HepG2 (cell line): Measurements from ENCODE around the gene SLC35F6. TPM values are rescaled to one million over a fixed set of nuclear protein-coding genes. Genes with fewer than 3 reads are reported as not detected.
A peak's percentile ranks its signal among the peaks of the same experiment; 100 is the strongest.

Experiments
- ATAC-seq: fragments of 200-7000 bp; cut with Tn5 transposase; 3 replicates; pipeline ENCODE4 v1.9.1; 2020; ENCODE audit warnings: mild to moderate bottlenecking, moderate library complexity
- BruUV-seq: library from RNA; stranded (reverse); fragments of 400-500 nt; replicated peaks from 2 replicates; lab custom pipeline; 2021; lab: Mats Ljungman, UMichigan
- CTCF ChIA-PET: fragments of 300-600 bp; formaldehyde crosslinking; extraction: SDS; loops from one replicate; lab custom pipeline; 2021; ENCODE audit warnings: low total read pairs, inconsistent platforms, low intra/inter-chr PET ratio; lab: Yijun Ruan, JAX
- POLR2A ChIA-PET: fragments of 350-600 bp; sonication (Branson Sonifier 250); formaldehyde crosslinking; loops from one replicate; lab custom pipeline; 2020; ENCODE audit warnings: antibody characterized with exemption, inconsistent platforms; lab: Yijun Ruan, JAX
- DNase-seq: peaks from one replicate; pipeline ENCODE4 v3.0.0-alpha.2; 2015; ENCODE audit warnings: low spot score
- FAIRE-seq: peaks from 3 replicates; lab custom pipeline; 2011; peaks lifted over from hg19 to GRCh38; lab: Jason Lieb, UNC
- H2AFZ ChIP-seq: one replicate; pipeline ENCODE4 v1.6.1; 2011; ENCODE audit warnings: low read length, inconsistent platforms
- H3K27ac ChIP-seq: fragments of 300-600 bp; 3 replicates; pipeline ENCODE4 v1.8.0; 2011; ENCODE audit warnings: mixed run types, mild to moderate bottlenecking, mixed read lengths, low read length, inconsistent platforms; ENCODE audit not compliant: insufficient read depth; ENCODE audit errors: extremely low read length
- H3K27me3 ChIP-seq, 2 experiments: fragments of 200-600 bp in 1 of 2; 2 replicates in 1 of 2; 3 replicates in 1 of 2; pipeline versions ENCODE4 v1.6.0 to v1.8.0; 2011; ENCODE audit warnings: low read length in 2 of 2, mild to moderate bottlenecking in 2 of 2, moderate library complexity in 2 of 2, inconsistent platforms in 1 of 2; ENCODE audit not compliant: insufficient read depth in 2 of 2, control insufficient read depth in 1 of 2
- H3K36me3 ChIP-seq, 2 experiments: fragments of 200-600 bp in 1 of 2; replicated peaks in 1 of 2; 2 replicates in 1 of 2; 3 replicates in 1 of 2; pipeline versions ENCODE4 v1.5.1 to v1.8.0; 2011; ENCODE audit warnings: low read length in 2 of 2, inconsistent platforms in 1 of 2; ENCODE audit not compliant: insufficient read depth in 2 of 2, control insufficient read depth in 1 of 2
- H3K4me1 ChIP-seq: 2 replicates; pipeline ENCODE4 v1.5.1; 2012; ENCODE audit warnings: low read length, inconsistent platforms; ENCODE audit not compliant: insufficient read depth
- H3K4me2 ChIP-seq: 2 replicates; pipeline ENCODE4 v1.6.0; 2011; ENCODE audit warnings: low read depth, low read length, inconsistent platforms
- H3K4me3 ChIP-seq, 3 experiments: fragments of 200-600 bp in 1 of 3; sonication (generic), shearing (Covaris generic) in 1 of 3; replicated peaks in 1 of 3; 2 replicates each; pipeline ENCODE4 v1.5.1; 2011 to 2016; ENCODE audit warnings: low read length in 3 of 3, inconsistent platforms in 2 of 3, low read depth in 2 of 3, mild to moderate bottlenecking in 2 of 3, control low read depth in 1 of 3, mixed read lengths in 1 of 3; ENCODE audit not compliant: insufficient read depth in 1 of 3
- H3K79me2 ChIP-seq: one replicate; pipeline ENCODE4 v1.6.1; 2011; ENCODE audit warnings: low read length, inconsistent platforms; ENCODE audit not compliant: insufficient read depth
- H3K9ac ChIP-seq: 2 replicates; pipeline ENCODE4 v1.6.0; 2011; ENCODE audit warnings: mild to moderate bottlenecking, low read depth, low read length, inconsistent platforms; ENCODE audit not compliant: insufficient read depth
- H3K9me3 ChIP-seq: 2 replicates; pipeline ENCODE4 v1.5.1; 2012; ENCODE audit warnings: mild to moderate bottlenecking, low read length
- H4K20me1 ChIP-seq: 2 replicates; pipeline ENCODE4 v1.6.0; 2011; ENCODE audit warnings: inconsistent platforms, mild to moderate bottlenecking, low read length, moderate library complexity; ENCODE audit not compliant: insufficient read depth
- ARNTL ChIP-seq: sonication (generic); formaldehyde crosslinking; IDR thresholded peaks from 2 replicates; pipeline ENCODE4 v1.4.0; 2020; ENCODE audit warnings: mild to moderate bottlenecking, missing genetic modification reagents
- GTF2F1 ChIP-seq: fragments of 150-350 bp; IDR thresholded peaks from 2 replicates; pipeline ENCODE4 v1.6.1; 2014; ENCODE audit warnings: low read length
- NR2F1 ChIP-seq, 2 experiments: fragments of 450-650 bp in 1 of 2; formaldehyde crosslinking in 1 of 2; IDR thresholded peaks; 2 replicates each; pipeline versions ENCODE4 v1.5.0 to v1.6.1; 2016 to 2020; ENCODE audit warnings: mild to moderate bottlenecking in 1 of 2, missing compliant biosample characterization in 1 of 2, missing genetic modification reagents in 1 of 2, moderate library complexity in 1 of 2
- PRMT3 ChIP-seq: sonication (generic); formaldehyde crosslinking; IDR thresholded peaks from 2 replicates; pipeline ENCODE4 v1.8.1; 2022; ENCODE audit warnings: low read depth, mild to moderate bottlenecking, moderate library complexity, missing genetic modification reagents, borderline replicate concordance
- RNF2 ChIP-seq: fragments of 450-650 bp; conservative IDR thresholded peaks from 2 replicates; pipeline ENCODE4 v1.6.1; 2016; ENCODE audit warnings: low read depth
- SCMH1 ChIP-seq: sonication (generic); formaldehyde crosslinking; IDR thresholded peaks from 2 replicates; pipeline ENCODE4 v1.9.0; 2021; ENCODE audit warnings: missing genetic modification reagents, mild to moderate bottlenecking, borderline replicate concordance
- SIX4 ChIP-seq: sonication (generic); formaldehyde crosslinking; IDR thresholded peaks from 2 replicates; pipeline ENCODE4 v1.4.0; 2020; ENCODE audit warnings: missing genetic modification reagents
- SRSF9 ChIP-seq: fragments of 200-400 bp; formaldehyde crosslinking; IDR thresholded peaks from 2 replicates; pipeline ENCODE4 v1.6.1; 2018; ENCODE audit warnings: borderline replicate concordance, mild to moderate bottlenecking, low read depth, low read length; ENCODE audit not compliant: insufficient read depth, poor library complexity, severe bottlenecking
- ZFY ChIP-seq: sonication (generic); formaldehyde crosslinking; IDR thresholded peaks from 2 replicates; pipeline ENCODE4 v1.4.0; 2020; ENCODE audit warnings: missing genetic modification reagents
- ZNF432 ChIP-seq: sonication (generic); formaldehyde crosslinking; IDR thresholded peaks from 2 replicates; pipeline ENCODE4 v1.5.0; 2020; ENCODE audit warnings: missing genetic modification reagents, mild to moderate bottlenecking, borderline replicate concordance
- WGBS: methylation state at CpG from one replicate; pipeline ENCODE4 v1.1.6; 2017; ENCODE audit warnings: low lambda C conversion rate; 5-methylcytosine and 5-hydroxymethylcytosine counted together
- in situ Hi-C: cut with HindIII; loops from 2 replicates; pipeline ENCODE4 v1.10.0; 2017; ENCODE audit warnings: low pct_unique_long_range_greater_than_20kb; ENCODE audit not compliant: extremely low pct_ligation_motif_present
- intact Hi-C: fragments of 100-400 bp; cut with micrococcal nuclease; formaldehyde crosslinking; loops from one replicate; pipeline ENCODE4 v1.10.0; 2022; ENCODE audit not compliant: unreplicated experiment
- polyA plus RNA-seq, 8 experiments: library from polyadenylated mRNA; depleted of rRNA in 3 of 8; stranded (reverse) in 7 of 8; unstranded in 1 of 8; fragments of >200 nt; fragmentation: Illumina TruSeq in 4 of 8; extraction: Trizol in 4 of 8; gene quantifications; 2 replicates each; pipeline versions ENCODE4 v1.2.1 to v1.2.3, GENCODE V29; 2011 to 2016; ENCODE audit warnings: low read depth in 4 of 8, missing spikeins in 1 of 8, mixed read lengths in 1 of 8; ENCODE audit not compliant: insufficient read depth in 1 of 8
- total RNA-seq, 5 experiments: library from RNA; depleted of rRNA; stranded (reverse); fragments of >200 nt; fragmentation: Illumina TruSeq; extraction: Trizol; gene quantifications; 2 replicates each; pipeline ENCODE4 v1.2.3, GENCODE V29; 2016; ENCODE audit warnings: low read depth in 1 of 5
- TF ChIP-seq, protein P1 (sequence below): sonication (generic); formaldehyde crosslinking; IDR thresholded peaks from 2 replicates; pipeline ENCODE4 v1.8.0; 2022; ENCODE audit warnings: mild to moderate bottlenecking, missing genetic modification reagents, moderate library complexity
- TF ChIP-seq, protein P2 (sequence below): sonication (generic); formaldehyde crosslinking; IDR thresholded peaks from 2 replicates; pipeline ENCODE4 v1.4.0; 2020; ENCODE audit warnings: missing genetic modification reagents
- TF ChIP-seq, protein P3 (sequence below): sonication (generic); formaldehyde crosslinking; IDR thresholded peaks from 2 replicates; pipeline ENCODE4 v1.5.0; 2020; ENCODE audit warnings: mild to moderate bottlenecking, missing genetic modification reagents
- TF ChIP-seq, protein P4 (sequence below), 2 experiments: fragments of 450-650 bp in 1 of 2; sonication (generic) in 1 of 2; formaldehyde crosslinking; IDR thresholded peaks; 2 replicates each; pipeline versions ENCODE4 v1.5.0 to v1.8.0; 2020 to 2022; ENCODE audit warnings: mild to moderate bottlenecking in 1 of 2, missing genetic modification reagents in 1 of 2
- TF ChIP-seq, protein P5 (sequence below): sonication (generic); formaldehyde crosslinking; IDR thresholded peaks from 2 replicates; pipeline ENCODE4 v1.4.0; 2020; ENCODE audit warnings: missing genetic modification reagents

The SLC35F6 gene
- total and polyA plus RNA-seq, 2 of the 13 experiments (the other 11 are each of a cell fraction or from before 2014, with no cell fraction given), result 15.2 to 21.2 TPM

DNA sequence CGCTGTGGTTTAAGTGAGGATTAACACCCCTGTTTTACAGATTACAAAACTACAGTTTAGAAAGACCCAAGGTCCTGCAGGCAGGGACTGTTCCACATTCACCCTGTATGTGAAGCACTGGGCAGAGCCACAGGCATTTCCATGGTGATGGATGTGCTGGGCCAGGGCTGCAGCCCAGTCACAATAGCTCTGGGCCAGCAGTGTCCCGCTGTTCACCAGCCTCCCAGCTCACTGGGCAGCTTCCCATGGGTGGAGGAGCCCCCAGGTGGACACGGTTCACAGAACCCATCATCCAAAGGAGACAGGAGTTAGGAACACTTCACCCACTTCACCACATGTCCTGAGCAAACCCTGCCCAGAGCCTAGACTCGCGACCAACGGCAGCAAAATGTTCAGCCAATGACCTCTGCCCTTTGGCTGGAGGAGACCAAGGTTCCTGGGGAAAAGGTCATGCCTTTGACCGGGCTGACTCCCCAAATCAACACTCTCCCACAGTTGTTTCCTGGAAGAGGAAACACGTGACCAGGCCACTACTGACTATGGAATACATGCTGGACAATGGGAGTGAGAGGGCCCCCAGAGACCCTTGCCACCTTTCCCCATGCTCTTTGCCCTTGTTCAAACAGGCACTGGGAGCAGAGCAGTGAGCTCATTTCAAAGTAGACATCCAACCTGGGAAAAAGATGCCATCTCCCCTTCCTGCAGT lies 28.0 kb upstream of the SLC35F6 start:
- Histone ChIP-seq H3K4me3 (peak overlapping the region in 1 of 3 experiments; percentile 7; a peak in 1 of 6 replicates), H3K9ac (no peak overlapping the region), H3K79me2 (no peaks in the 10 kb centered on the region), H3K4me1 (peaks cover 34% of the 10 kb centered on the region), H3K4me2 (peak overlapping the region; percentile 40), H3K27ac (no peak overlapping the region), H2AFZ (no peak overlapping the region), H3K27me3 (peaks cover 4 to 24% of the 10 kb centered on the region in 2 experiments; a peak in 3 of 5 replicates), H3K36me3 (no peaks in the 10 kb centered on the region), H4K20me1 (no peaks in the 10 kb centered on the region), H3K9me3 (no peaks in the 10 kb centered on the region)
- POLR2A ChIA-PET, result interaction anchor here (0.7 kb wide), 1 partner anchor 15 kb away, joined by 3 read pairs; no protein-coding TSS in a partner anchor
- in situ Hi-C loops (no loop called here), intact Hi-C loops (no loop called here)
- ATAC-seq (peak; percentile 85), FAIRE-seq (peak; percentile 74), DNase-seq (peak; percentile 48)
- no TSS peak for BruUV-seq
- CTCF ChIA-PET, result no interaction called here
- 4% methylated on average over 8 of the region's 8 CpGs for WGBS
- TF ChIP-seq ZFY (CRISPR knock-in tag) (no peak), ARNTL (CRISPR knock-in tag) (peak; percentile 86), ZNF432 (CRISPR knock-in tag) (no peak), RNF2 (no peak), SIX4 (CRISPR knock-in tag) (no peak), NR2F1 (CRISPR knock-in tag; IDR thresholded peaks at IDR 0.05) (peak; percentile 91 to 96), GTF2F1 (no peak), SCMH1 (no peak), PRMT3 (CRISPR knock-in tag) (no peak), SRSF9 (no peak)
- TF ChIP-seq, protein P1, sequence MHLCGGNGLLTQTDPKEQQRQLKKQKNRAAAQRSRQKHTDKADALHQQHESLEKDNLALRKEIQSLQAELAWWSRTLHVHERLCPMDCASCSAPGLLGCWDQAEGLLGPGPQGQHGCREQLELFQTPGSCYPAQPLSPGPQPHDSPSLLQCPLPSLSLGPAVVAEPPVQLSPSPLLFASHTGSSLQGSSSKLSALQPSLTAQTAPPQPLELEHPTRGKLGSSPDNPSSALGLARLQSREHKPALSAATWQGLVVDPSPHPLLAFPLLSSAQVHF, result no peak
- TF ChIP-seq, protein P2, sequence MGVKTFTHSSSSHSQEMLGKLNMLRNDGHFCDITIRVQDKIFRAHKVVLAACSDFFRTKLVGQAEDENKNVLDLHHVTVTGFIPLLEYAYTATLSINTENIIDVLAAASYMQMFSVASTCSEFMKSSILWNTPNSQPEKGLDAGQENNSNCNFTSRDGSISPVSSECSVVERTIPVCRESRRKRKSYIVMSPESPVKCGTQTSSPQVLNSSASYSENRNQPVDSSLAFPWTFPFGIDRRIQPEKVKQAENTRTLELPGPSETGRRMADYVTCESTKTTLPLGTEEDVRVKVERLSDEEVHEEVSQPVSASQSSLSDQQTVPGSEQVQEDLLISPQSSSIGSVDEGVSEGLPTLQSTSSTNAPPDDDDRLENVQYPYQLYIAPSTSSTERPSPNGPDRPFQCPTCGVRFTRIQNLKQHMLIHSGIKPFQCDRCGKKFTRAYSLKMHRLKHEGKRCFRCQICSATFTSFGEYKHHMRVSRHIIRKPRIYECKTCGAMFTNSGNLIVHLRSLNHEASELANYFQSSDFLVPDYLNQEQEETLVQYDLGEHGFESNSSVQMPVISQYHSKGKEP (CRISPR knock-in tag), result no peak
- TF ChIP-seq, protein P3, sequence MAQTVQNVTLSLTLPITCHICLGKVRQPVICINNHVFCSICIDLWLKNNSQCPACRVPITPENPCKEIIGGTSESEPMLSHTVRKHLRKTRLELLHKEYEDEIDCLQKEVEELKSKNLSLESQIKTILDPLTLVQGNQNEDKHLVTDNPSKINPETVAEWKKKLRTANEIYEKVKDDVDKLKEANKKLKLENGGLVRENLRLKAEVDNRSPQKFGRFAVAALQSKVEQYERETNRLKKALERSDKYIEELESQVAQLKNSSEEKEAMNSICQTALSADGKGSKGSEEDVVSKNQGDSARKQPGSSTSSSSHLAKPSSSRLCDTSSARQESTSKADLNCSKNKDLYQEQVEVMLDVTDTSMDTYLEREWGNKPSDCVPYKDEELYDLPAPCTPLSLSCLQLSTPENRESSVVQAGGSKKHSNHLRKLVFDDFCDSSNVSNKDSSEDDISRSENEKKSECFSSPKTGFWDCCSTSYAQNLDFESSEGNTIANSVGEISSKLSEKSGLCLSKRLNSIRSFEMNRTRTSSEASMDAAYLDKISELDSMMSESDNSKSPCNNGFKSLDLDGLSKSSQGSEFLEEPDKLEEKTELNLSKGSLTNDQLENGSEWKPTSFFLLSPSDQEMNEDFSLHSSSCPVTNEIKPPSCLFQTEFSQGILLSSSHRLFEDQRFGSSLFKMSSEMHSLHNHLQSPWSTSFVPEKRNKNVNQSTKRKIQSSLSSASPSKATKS (CRISPR knock-in tag), result no peak
- TF ChIP-seq, protein P4, sequence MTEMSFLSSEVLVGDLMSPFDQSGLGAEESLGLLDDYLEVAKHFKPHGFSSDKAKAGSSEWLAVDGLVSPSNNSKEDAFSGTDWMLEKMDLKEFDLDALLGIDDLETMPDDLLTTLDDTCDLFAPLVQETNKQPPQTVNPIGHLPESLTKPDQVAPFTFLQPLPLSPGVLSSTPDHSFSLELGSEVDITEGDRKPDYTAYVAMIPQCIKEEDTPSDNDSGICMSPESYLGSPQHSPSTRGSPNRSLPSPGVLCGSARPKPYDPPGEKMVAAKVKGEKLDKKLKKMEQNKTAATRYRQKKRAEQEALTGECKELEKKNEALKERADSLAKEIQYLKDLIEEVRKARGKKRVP (CRISPR knock-in tag; IDR thresholded peaks at IDR 0.05), result no peak
- TF ChIP-seq, protein P5, sequence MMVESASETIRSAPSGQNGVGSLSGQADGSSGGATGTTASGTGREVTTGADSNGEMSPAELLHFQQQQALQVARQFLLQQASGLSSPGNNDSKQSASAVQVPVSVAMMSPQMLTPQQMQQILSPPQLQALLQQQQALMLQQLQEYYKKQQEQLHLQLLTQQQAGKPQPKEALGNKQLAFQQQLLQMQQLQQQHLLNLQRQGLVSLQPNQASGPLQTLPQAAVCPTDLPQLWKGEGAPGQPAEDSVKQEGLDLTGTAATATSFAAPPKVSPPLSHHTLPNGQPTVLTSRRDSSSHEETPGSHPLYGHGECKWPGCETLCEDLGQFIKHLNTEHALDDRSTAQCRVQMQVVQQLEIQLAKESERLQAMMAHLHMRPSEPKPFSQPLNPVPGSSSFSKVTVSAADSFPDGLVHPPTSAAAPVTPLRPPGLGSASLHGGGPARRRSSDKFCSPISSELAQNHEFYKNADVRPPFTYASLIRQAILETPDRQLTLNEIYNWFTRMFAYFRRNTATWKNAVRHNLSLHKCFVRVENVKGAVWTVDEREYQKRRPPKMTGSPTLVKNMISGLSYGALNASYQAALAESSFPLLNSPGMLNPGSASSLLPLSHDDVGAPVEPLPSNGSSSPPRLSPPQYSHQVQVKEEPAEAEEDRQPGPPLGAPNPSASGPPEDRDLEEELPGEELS (CRISPR knock-in tag), result peak; percentile 65
